Nephron (organoid): ENCODE data around the gene PIP5KL1.
A peak's percentile ranks its signal among the peaks of the same experiment; 100 is the strongest.

Experiments used
- H3K27ac Mint-ChIP-seq, 3 experiments: 2 replicates each; pipeline ENCODE4 v1.8.0; 2020; ENCODE audit warnings: mixed read lengths in 3 of 3, mild to moderate bottlenecking in 2 of 3, moderate library complexity in 1 of 3
- H3K27me3 Mint-ChIP-seq: 2 replicates; pipeline ENCODE4 v1.8.0; 2021; ENCODE audit warnings: low read depth, mild to moderate bottlenecking, moderate library complexity, mixed read lengths
- H3K36me3 Mint-ChIP-seq: 2 replicates; pipeline ENCODE4 v1.8.0; 2020; ENCODE audit warnings: low read depth, mixed read lengths
- H3K4me1 Mint-ChIP-seq: 2 replicates; pipeline ENCODE4 v1.8.0; 2020; ENCODE audit warnings: mixed read lengths
- H3K4me3 Mint-ChIP-seq, 3 experiments: 2 replicates each; pipeline ENCODE4 v1.8.0; 2020; ENCODE audit warnings: mild to moderate bottlenecking in 3 of 3, mixed read lengths in 3 of 3, moderate library complexity in 2 of 3
- H3K9me3 Mint-ChIP-seq: 2 replicates; pipeline ENCODE4 v1.8.0; 2020; ENCODE audit warnings: mixed read lengths
- TF ChIP-seq, protein P1 (sequence below), 3 experiments: fragments of 200-600 bp; sonication (generic); IDR thresholded peaks; one replicate each; pipeline ENCODE4 v1.5.0; 2021; ENCODE audit warnings: antibody characterized with exemption in 3 of 3; ENCODE audit not compliant: unreplicated experiment in 3 of 3

Gene PIP5KL1

GRCh38 chr9:127977009-127977883 lies 46.7 kb upstream of the PIP5KL1 start:
- peak overlapping the region; percentile 75 to 87 (median 86) for H3K4me3 Mint-ChIP-seq
- no peaks in the 10 kb centered on the region for H3K36me3 Mint-ChIP-seq
- TF ChIP-seq, protein P1, sequence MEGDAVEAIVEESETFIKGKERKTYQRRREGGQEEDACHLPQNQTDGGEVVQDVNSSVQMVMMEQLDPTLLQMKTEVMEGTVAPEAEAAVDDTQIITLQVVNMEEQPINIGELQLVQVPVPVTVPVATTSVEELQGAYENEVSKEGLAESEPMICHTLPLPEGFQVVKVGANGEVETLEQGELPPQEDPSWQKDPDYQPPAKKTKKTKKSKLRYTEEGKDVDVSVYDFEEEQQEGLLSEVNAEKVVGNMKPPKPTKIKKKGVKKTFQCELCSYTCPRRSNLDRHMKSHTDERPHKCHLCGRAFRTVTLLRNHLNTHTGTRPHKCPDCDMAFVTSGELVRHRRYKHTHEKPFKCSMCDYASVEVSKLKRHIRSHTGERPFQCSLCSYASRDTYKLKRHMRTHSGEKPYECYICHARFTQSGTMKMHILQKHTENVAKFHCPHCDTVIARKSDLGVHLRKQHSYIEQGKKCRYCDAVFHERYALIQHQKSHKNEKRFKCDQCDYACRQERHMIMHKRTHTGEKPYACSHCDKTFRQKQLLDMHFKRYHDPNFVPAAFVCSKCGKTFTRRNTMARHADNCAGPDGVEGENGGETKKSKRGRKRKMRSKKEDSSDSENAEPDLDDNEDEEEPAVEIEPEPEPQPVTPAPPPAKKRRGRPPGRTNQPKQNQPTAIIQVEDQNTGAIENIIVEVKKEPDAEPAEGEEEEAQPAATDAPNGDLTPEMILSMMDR (IDR thresholded peaks at IDR 0.05; ENCODE audit: unreplicated experiment in 3 of 3) = no peak
- no peaks in the 10 kb centered on the region for H3K27me3 Mint-ChIP-seq
- H3K27ac Mint-ChIP-seq = peak overlapping the region in 2 of 3 experiments; percentile 77 to 88
- peaks cover 74% of the 10 kb centered on the region for H3K4me1 Mint-ChIP-seq
- H3K9me3 Mint-ChIP-seq = no peaks in the 10 kb centered on the region

GRCh38 chr9:127976498-127976897 lies 45.9 kb upstream of the PIP5KL1 start:
- peak overlapping the region; percentile 31 to 38 (median 35) for H3K4me3 Mint-ChIP-seq
- H3K27ac Mint-ChIP-seq = peak overlapping the region in 2 of 3 experiments; percentile 39 to 54
- H3K27me3 Mint-ChIP-seq = no peaks in the 10 kb centered on the region
- H3K36me3 Mint-ChIP-seq = no peaks in the 10 kb centered on the region
- peaks cover 77% of the 10 kb centered on the region for H3K4me1 Mint-ChIP-seq
- TF ChIP-seq, protein P1 (IDR thresholded peaks at IDR 0.05; ENCODE audit: unreplicated experiment in 3 of 3) = no peak
- H3K9me3 Mint-ChIP-seq = no peaks in the 10 kb centered on the region

GRCh38 chr9:127975376-127976315 lies 45.1 kb upstream of the PIP5KL1 start:
- peak overlapping the region in 2 of 3 experiments; percentile 39 to 54 for H3K27ac Mint-ChIP-seq
- H3K4me1 Mint-ChIP-seq = peaks cover 80% of the 10 kb centered on the region
- H3K4me3 Mint-ChIP-seq = peak overlapping the region in 2 of 3 experiments; percentile 35 to 38
- H3K9me3 Mint-ChIP-seq = no peaks in the 10 kb centered on the region
- no peaks in the 10 kb centered on the region for H3K36me3 Mint-ChIP-seq
- TF ChIP-seq, protein P1 (IDR thresholded peaks at IDR 0.05; ENCODE audit: unreplicated experiment in 3 of 3) = no peak
- no peaks in the 10 kb centered on the region for H3K27me3 Mint-ChIP-seq

DNA sequence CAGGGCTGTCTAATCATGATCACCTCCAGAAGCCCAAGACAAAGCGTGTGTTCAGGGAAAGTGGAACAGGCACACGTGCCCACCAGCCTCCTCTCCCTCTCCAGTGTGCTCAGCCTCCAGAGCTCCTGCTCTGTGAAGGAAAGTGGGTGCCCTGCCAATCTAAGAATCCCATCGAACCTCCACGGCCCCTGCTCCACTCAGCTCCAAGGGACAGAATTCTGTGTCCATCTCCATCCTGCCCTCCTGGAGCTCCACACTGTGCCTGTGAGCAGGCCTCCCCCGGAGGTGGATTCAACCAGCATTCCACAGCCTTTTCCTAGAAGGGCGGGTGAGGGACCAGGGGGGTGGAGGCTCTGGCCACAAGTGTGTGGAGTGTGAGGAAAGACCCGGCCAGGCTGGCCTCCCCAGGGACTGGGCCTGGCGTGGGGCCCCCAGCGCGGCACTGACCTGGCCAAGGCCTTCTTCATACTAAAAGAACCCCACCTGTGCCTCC lies 44.2 kb upstream of the PIP5KL1 start:
- H3K27me3 Mint-ChIP-seq = no peaks in the 10 kb centered on the region
- no peaks in the 10 kb centered on the region for H3K9me3 Mint-ChIP-seq

DNA sequence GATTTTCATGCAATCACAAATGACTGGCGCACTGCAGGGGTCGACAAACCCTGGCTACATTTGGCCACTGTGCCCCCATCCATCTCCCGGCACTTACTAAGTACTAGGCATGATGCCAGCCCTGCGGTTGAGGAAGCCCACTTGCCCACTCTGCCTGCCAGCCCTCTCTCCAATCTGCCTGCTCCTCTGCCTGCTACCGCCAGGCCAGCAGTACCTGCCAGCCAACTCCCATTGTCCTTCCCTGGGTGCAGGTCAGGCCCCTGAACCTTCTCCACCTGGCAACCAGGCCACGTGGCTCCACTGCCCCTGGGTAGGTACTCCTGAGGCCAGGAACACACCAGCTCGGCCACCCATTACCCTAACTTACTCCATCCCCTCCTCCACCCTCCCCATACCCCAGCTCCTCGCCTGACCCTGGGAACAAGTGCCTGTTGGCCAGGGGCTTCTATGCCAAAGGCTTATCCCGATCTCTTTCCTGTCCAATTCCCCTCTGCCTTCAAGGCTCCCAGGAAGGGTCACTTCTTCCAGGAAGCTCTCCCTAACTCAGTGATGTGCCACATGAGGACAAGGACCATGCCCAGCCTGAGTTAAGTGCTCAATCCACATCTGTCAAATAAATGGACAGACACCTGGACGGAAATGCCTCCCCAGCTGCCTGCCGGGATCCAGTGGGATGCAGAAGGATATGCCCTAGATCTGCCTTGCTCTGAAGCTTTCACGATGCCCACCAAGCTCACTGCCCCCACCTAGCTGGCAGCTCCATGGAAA lies 43.6 kb upstream of the PIP5KL1 start:
- H3K4me3 Mint-ChIP-seq = peak overlapping the region; percentile 26 to 62 (median 42)
- H3K27ac Mint-ChIP-seq = peak overlapping the region in 2 of 3 experiments; percentile 56 to 72
- H3K36me3 Mint-ChIP-seq = no peaks in the 10 kb centered on the region
- no peaks in the 10 kb centered on the region for H3K27me3 Mint-ChIP-seq
- TF ChIP-seq, protein P1 (IDR thresholded peaks at IDR 0.05; ENCODE audit: unreplicated experiment in 3 of 3) = no peak
- peaks cover 89% of the 10 kb centered on the region for H3K4me1 Mint-ChIP-seq
- no peaks in the 10 kb centered on the region for H3K9me3 Mint-ChIP-seq

More for the DNA sequence above, 44.2 kb upstream of the PIP5KL1 start:
- peaks cover 86% of the 10 kb centered on the region for H3K4me1 Mint-ChIP-seq
- peak overlapping the region in 2 of 3 experiments; percentile 56 to 72 for H3K27ac Mint-ChIP-seq
- H3K4me3 Mint-ChIP-seq = peak overlapping the region; percentile 26 to 62 (median 42)
- no peaks in the 10 kb centered on the region for H3K36me3 Mint-ChIP-seq
- TF ChIP-seq, protein P1 (IDR thresholded peaks at IDR 0.05; ENCODE audit: unreplicated experiment in 3 of 3) = no peak
